Stimulated activated naive CD8-positive, alpha-beta T cell treated with anti-CD3 and anti-CD28 coated beads, Interleukin-15, amount 100 ng/mL, for 72 hours (primary cell): ENCODE results near the gene PIK3R4.

Experiments used
- ATAC-seq: fragments of 150-1000 bp; cut with Tn5 transposase; 2 replicates; pipeline ENCODE4 v1.10.0; 2021; ENCODE audit warnings: mild to moderate bottlenecking, moderate library complexity
- DNase-seq, 2 donors: peaks; one replicate each; pipeline ENCODE4 v3.0.0; 2021 to 2022
- H3K27ac Mint-ChIP-seq, 2 donors: one replicate each; pipeline ENCODE4 v1.8.0; 2022; ENCODE audit warnings: mild to moderate bottlenecking in 2 of 2, mixed read lengths in 2 of 2, moderate library complexity in 2 of 2
- H3K27me3 Mint-ChIP-seq: one replicate; pipeline ENCODE4 v1.8.0; 2022; ENCODE audit warnings: mixed read lengths
- H3K4me1 Mint-ChIP-seq: one replicate; pipeline ENCODE4 v1.8.0; 2022; ENCODE audit warnings: mild to moderate bottlenecking, mixed read lengths
- H3K4me3 Mint-ChIP-seq, 2 donors: one replicate each; pipeline ENCODE4 v1.8.0; 2022; ENCODE audit warnings: mild to moderate bottlenecking in 2 of 2, mixed read lengths in 2 of 2, moderate library complexity in 1 of 2
- H3K9me3 Mint-ChIP-seq, 2 donors: one replicate each; pipeline ENCODE4 v1.8.0; 2022; ENCODE audit warnings: mixed read lengths in 2 of 2

Gene PIK3R4

GRCh38 chr3:130715616-130716015, 31.0 kb downstream of the PIK3R4 start:
- no peak overlapping the region for H3K4me3 Mint-ChIP-seq
- H3K27me3 Mint-ChIP-seq, result no peaks in the 10 kb centered on the region
- ATAC-seq (no peak), DNase-seq (no peak)
- no peaks in the 10 kb centered on the region for H3K9me3 Mint-ChIP-seq
- H3K4me1 Mint-ChIP-seq, result peaks cover 6% of the 10 kb centered on the region
- H3K27ac Mint-ChIP-seq, result no peak overlapping the region

GRCh38 chr3:130712718-130713423, 33.8 kb downstream of the PIK3R4 start:
- Mint-ChIP-seq H3K4me1 (peaks cover 6% of the 10 kb centered on the region), H3K4me3 (no peak overlapping the region)

GRCh38 chr3:130711565-130712324, 34.9 kb downstream of the PIK3R4 start:
- Mint-ChIP-seq H3K9me3 (no peaks in the 10 kb centered on the region), H3K4me1 (peaks cover 6% of the 10 kb centered on the region), H3K27ac (no peak overlapping the region)

More at GRCh38 chr3:130712718-130713423, 33.8 kb downstream of the PIK3R4 start:
- Mint-ChIP-seq H3K27me3 (no peaks in the 10 kb centered on the region), H3K27ac (no peak overlapping the region), H3K9me3 (no peaks in the 10 kb centered on the region)
- DNase-seq, result no peak
- no peak for ATAC-seq

GRCh38 chr3:130709671-130710070, 37.0 kb downstream of the PIK3R4 start:
- Mint-ChIP-seq H3K27ac (no peak overlapping the region), H3K27me3 (no peaks in the 10 kb centered on the region), H3K9me3 (no peaks in the 10 kb centered on the region), H3K4me1 (peaks cover 6% of the 10 kb centered on the region), H3K4me3 (no peak overlapping the region)
- DNase-seq, result no peak
- no peak for ATAC-seq

More at GRCh38 chr3:130711565-130712324, 34.9 kb downstream of the PIK3R4 start:
- ATAC-seq, result no peak
- DNase-seq, result no peak
- no peaks in the 10 kb centered on the region for H3K27me3 Mint-ChIP-seq
- H3K4me3 Mint-ChIP-seq, result no peak overlapping the region

GRCh38 chr3:130707902-130708601, 38.6 kb downstream of the PIK3R4 start:
- DNase-seq (no peak), ATAC-seq (no peak)
- H3K4me1 Mint-ChIP-seq, result peaks cover 1% of the 10 kb centered on the region
- no peak overlapping the region for H3K4me3 Mint-ChIP-seq
- H3K27me3 Mint-ChIP-seq, result no peaks in the 10 kb centered on the region
- peak overlapping the region in 1 of 2 donors; percentile 27 for H3K27ac Mint-ChIP-seq
- no peaks in the 10 kb centered on the region for H3K9me3 Mint-ChIP-seq

- Mint-ChIP-seq H3K4me1 (no peaks in the 10 kb centered on the region), H3K9me3 (no peaks in the 10 kb centered on the region), H3K27me3 (no peaks in the 10 kb centered on the region), H3K4me3 (no peak overlapping the region), H3K27ac (no peak overlapping the region)
- no peak for ATAC-seq
- no peak for DNase-seq
These were observed 41.1 kb downstream of the PIK3R4 start for GRCh38 chr3:130705501-130705900.

GRCh38 chr3:130702985-130703384, 43.6 kb downstream of the PIK3R4 start:
- no peak overlapping the region for H3K4me3 Mint-ChIP-seq
- H3K9me3 Mint-ChIP-seq, result no peaks in the 10 kb centered on the region
- no peaks in the 10 kb centered on the region for H3K27me3 Mint-ChIP-seq
- H3K27ac Mint-ChIP-seq, result no peak overlapping the region
- no peaks in the 10 kb centered on the region for H3K4me1 Mint-ChIP-seq
- DNase-seq (no peak), ATAC-seq (no peak)

- no peaks in the 10 kb centered on the region for H3K9me3 Mint-ChIP-seq
- no peaks in the 10 kb centered on the region for H3K27me3 Mint-ChIP-seq
- H3K4me3 Mint-ChIP-seq, result no peak overlapping the region
- ATAC-seq (no peak), DNase-seq (no peak)
- no peak overlapping the region for H3K27ac Mint-ChIP-seq
- no peaks in the 10 kb centered on the region for H3K4me1 Mint-ChIP-seq
These were observed 46.1 kb downstream of the PIK3R4 start for GRCh38 chr3:130700541-130700940.

- no peaks in the 10 kb centered on the region for H3K27me3 Mint-ChIP-seq
- H3K4me1 Mint-ChIP-seq, result no peaks in the 10 kb centered on the region
- H3K27ac Mint-ChIP-seq, result peak overlapping the region in 1 of 2 donors; percentile 57
- no peaks in the 10 kb centered on the region for H3K9me3 Mint-ChIP-seq
- DNase-seq (no peak), ATAC-seq (peak; percentile 64)
- H3K4me3 Mint-ChIP-seq, result no peak overlapping the region
These were observed 46.9 kb downstream of the PIK3R4 start for GRCh38 chr3:130699765-130700164.

- no peaks in the 10 kb centered on the region for H3K27me3 Mint-ChIP-seq
- H3K9me3 Mint-ChIP-seq, result no peaks in the 10 kb centered on the region
- H3K4me1 Mint-ChIP-seq, result no peaks in the 10 kb centered on the region
- no peak for ATAC-seq
- no peak overlapping the region for H3K27ac Mint-ChIP-seq
- no peak for DNase-seq
- no peak overlapping the region for H3K4me3 Mint-ChIP-seq
These were observed 53.3 kb downstream of the PIK3R4 start for GRCh38 chr3:130693314-130693713.

- Mint-ChIP-seq H3K9me3 (no peaks in the 10 kb centered on the region), H3K27ac (no peak overlapping the region), H3K4me3 (no peak overlapping the region), H3K27me3 (no peaks in the 10 kb centered on the region), H3K4me1 (no peaks in the 10 kb centered on the region)
- DNase-seq (no peak), ATAC-seq (no peak)
These were observed 54.2 kb downstream of the PIK3R4 start for GRCh38 chr3:130692455-130692854.

GRCh38 chr3:130688697-130689470, 57.7 kb downstream of the PIK3R4 start:
- ATAC-seq (no peak), DNase-seq (no peak)
- H3K4me3 Mint-ChIP-seq, result no peak overlapping the region
- H3K27ac Mint-ChIP-seq, result no peak overlapping the region
- no peaks in the 10 kb centered on the region for H3K9me3 Mint-ChIP-seq
- no peaks in the 10 kb centered on the region for H3K4me1 Mint-ChIP-seq
- no peaks in the 10 kb centered on the region for H3K27me3 Mint-ChIP-seq

- Mint-ChIP-seq H3K4me1 (no peaks in the 10 kb centered on the region), H3K27me3 (no peaks in the 10 kb centered on the region)
These were observed 58.5 kb downstream of the PIK3R4 start for GRCh38 chr3:130688015-130688688.

GRCh38 chr3:130687327-130687726, 59.3 kb downstream of the PIK3R4 start:
- Mint-ChIP-seq H3K27me3 (no peaks in the 10 kb centered on the region), H3K4me3 (no peak overlapping the region)
- no peak for ATAC-seq

More at GRCh38 chr3:130688015-130688688, 58.5 kb downstream of the PIK3R4 start:
- ATAC-seq, result no peak
- Mint-ChIP-seq H3K9me3 (no peaks in the 10 kb centered on the region), H3K4me3 (no peak overlapping the region), H3K27ac (no peak overlapping the region)
- DNase-seq, result no peak

GRCh38 chr3:130686833-130687232, 59.8 kb downstream of the PIK3R4 start:
- ATAC-seq (no peak), DNase-seq (no peak)
- H3K27me3 Mint-ChIP-seq, result no peaks in the 10 kb centered on the region
- H3K9me3 Mint-ChIP-seq, result no peaks in the 10 kb centered on the region
- no peak overlapping the region for H3K27ac Mint-ChIP-seq
- no peak overlapping the region for H3K4me3 Mint-ChIP-seq
- no peaks in the 10 kb centered on the region for H3K4me1 Mint-ChIP-seq

More at GRCh38 chr3:130687327-130687726, 59.3 kb downstream of the PIK3R4 start:
- DNase-seq, result no peak
- Mint-ChIP-seq H3K27ac (no peak overlapping the region), H3K4me1 (no peaks in the 10 kb centered on the region), H3K9me3 (no peaks in the 10 kb centered on the region)
